ENCODE results near the gene NFATC4. TPM values are rescaled to one million over a fixed set of nuclear protein-coding genes. Genes with fewer than 3 reads are reported as not detected.
"Not testable (repeated sequence)": the region's sequence is repeated elsewhere in the genome, so short reads cannot be mapped to it uniquely, and the experiment has no call there.

NFATC4 gene
- total RNA-seq, 2 experiments from 2014 or later: 0.15 TPM; not detected in 1

DNA sequence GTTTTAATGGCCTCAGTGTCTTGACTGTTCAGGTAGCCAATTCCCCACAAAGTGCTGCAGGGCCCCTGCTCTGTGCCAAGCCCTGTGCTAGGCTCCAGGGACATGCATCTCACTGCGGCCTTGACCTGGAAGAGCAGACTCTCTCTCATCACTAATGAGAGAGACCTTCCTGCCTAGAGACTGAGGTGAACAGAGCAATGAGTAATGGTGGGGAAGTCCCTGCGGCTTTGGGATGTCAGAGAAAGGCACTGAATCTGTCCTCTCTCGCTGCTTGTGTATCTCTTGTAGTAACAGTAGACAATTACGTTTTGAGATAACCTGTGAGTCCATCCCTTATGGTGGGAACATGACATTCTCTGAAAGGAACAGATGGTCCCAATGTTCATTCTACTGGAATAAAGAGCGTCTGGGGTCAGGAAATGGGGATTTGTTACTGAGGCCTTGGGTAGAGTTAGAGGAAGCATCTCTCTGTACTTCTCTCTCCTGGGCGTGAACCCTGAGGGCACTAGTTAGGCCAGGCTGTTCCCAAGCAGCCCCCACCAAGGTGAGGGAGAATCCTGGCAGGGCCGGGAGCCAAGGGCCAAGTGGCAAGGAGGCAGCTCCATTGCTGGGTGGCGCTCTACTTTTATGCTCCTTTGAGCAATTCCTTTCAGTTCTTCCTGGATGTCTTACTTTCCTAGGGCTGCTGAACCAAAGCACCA lies 13.5 kb downstream of the NFATC4 start:
- no peak overlapping the region for H3K4me3 Mint-ChIP-seq
- intact Hi-C loops (cut with micrococcal nuclease): no loop called here
- no peak overlapping the region for H3K27ac Mint-ChIP-seq
- peaks cover 4% of the 10 kb centered on the region for H3K4me1 Mint-ChIP-seq (ENCODE audit: low read depth)
- no peaks in the 10 kb centered on the region for H3K9me3 Mint-ChIP-seq
- H3K27me3 Mint-ChIP-seq (ENCODE audit: low read depth): peaks cover 5% of the 10 kb centered on the region
- CTCF ChIA-PET: no interaction called here
- DNase-seq: peak; percentile 53
- no peaks in the 10 kb centered on the region for H3K36me3 Mint-ChIP-seq (ENCODE audit: low read depth)

DNA sequence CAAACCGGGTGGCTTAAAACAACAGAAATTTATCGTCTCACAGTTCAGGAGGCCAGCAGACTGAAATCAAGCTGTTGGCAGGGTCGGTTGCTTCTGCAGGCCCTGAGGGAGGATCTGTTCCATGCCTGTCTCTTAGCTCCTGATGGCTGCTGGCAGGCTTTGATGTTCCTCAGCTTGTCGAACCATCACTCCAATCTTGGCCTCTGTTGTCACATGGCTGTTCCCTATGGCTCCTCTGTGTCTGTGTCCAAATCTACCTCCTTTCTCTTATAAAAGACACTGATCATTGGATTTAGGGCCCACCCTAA lies 14.0 kb downstream of the NFATC4 start:
- no peaks in the 10 kb centered on the region for H3K36me3 Mint-ChIP-seq (ENCODE audit: low read depth)
- no peak overlapping the region for H3K27ac Mint-ChIP-seq
- H3K27me3 Mint-ChIP-seq (ENCODE audit: low read depth): peaks cover 5% of the 10 kb centered on the region
- no peak for DNase-seq
- CTCF ChIA-PET: interaction anchor here (0.7 kb wide), 1 partner anchor 76 kb away, joined by 3 read pairs; no protein-coding TSS in a partner anchor
- no peaks in the 10 kb centered on the region for H3K9me3 Mint-ChIP-seq
- intact Hi-C loops (cut with micrococcal nuclease): no loop called here
- peaks cover 4% of the 10 kb centered on the region for H3K4me1 Mint-ChIP-seq (ENCODE audit: low read depth)
- H3K4me3 Mint-ChIP-seq: no peak overlapping the region

DNA sequence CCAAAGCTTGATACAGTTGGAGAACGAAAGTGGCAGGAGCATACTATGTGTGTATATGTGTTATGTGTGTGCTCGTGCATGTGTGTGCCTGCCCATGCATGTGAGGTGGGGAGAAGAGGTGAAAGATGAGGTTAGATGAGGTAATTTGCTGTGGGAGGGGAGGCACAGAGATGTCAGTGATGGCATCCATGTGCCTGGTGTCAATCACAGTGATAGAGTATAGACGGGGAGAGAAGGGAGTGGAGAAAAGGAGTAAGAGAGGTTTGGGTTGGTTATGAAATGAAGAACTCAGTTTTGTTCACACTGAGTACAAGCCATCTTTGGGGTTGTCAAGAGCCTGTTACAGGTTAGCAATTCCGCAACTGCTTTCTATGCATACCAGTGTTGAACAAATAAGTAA lies 16.2 kb downstream of the NFATC4 start:
- intact Hi-C loops (cut with micrococcal nuclease): no loop called here
- Mint-ChIP-seq H3K36me3 (ENCODE audit: low read depth) (no peaks in the 10 kb centered on the region), H3K27ac (no peak overlapping the region), H3K27me3 (ENCODE audit: low read depth) (peaks cover 5% of the 10 kb centered on the region), H3K4me1 (ENCODE audit: low read depth) (peaks cover 4% of the 10 kb centered on the region), H3K9me3 (no peaks in the 10 kb centered on the region), H3K4me3 (no peak overlapping the region)
- no peak for DNase-seq
- CTCF ChIA-PET: no interaction called here

DNA sequence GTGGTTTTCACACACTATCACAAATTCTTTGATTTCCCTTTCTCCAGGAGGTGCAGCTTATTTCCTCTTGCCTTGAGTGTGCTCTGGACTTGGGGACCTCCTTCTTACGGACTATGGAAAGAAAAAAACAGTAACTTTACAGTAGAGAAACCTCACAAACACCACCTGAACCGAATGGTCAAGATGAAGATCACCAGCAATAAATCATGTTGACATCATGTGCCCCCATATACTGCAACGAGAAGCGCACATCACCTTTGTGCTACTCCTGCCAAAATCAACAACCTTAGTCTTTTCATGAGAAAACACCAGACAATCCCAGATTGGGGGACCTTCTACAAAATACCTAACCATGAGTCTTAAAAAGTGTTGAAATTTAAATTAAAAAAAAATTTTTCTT lies 17.5 kb downstream of the NFATC4 start:
- intact Hi-C loops (cut with micrococcal nuclease): no loop called here
- DNase-seq: no peak
- Mint-ChIP-seq H3K4me3 (no peak overlapping the region), H3K27ac (no peak overlapping the region), H3K9me3 (no peaks in the 10 kb centered on the region), H3K36me3 (ENCODE audit: low read depth) (no peaks in the 10 kb centered on the region), H3K27me3 (ENCODE audit: low read depth) (peaks cover 5% of the 10 kb centered on the region), H3K4me1 (ENCODE audit: low read depth) (peaks cover 4% of the 10 kb centered on the region)
- CTCF ChIA-PET: no interaction called here

DNA sequence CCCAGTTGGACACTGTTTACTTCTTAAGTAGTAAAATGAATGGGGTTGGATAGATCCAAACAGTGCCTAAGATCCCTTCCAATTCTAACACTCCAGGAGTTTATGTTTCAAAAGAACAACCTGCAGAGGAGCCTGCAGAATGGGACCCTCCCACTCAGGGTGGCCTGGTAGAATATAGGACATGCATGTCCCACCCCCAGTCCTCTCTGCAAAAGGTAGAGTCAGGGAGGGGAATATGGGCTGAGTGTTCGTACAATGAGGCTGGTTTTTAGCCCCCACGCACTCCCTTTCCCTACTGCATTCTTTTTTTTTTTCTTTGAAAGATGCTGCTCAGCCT lies 19.0 kb downstream of the NFATC4 start:
- Mint-ChIP-seq H3K27me3 (ENCODE audit: low read depth) (peaks cover 5% of the 10 kb centered on the region), H3K9me3 (no peaks in the 10 kb centered on the region), H3K4me1 (ENCODE audit: low read depth) (no peaks in the 10 kb centered on the region), H3K4me3 (no peak overlapping the region), H3K27ac (no peak overlapping the region), H3K36me3 (ENCODE audit: low read depth) (no peaks in the 10 kb centered on the region)
- no peak for DNase-seq
- intact Hi-C loops (cut with micrococcal nuclease): no loop called here
- CTCF ChIA-PET: interaction anchor here (0.6 to 1.0 kb wide), 3 partner anchors 23 to 53 kb away, joined by 3 to 4 read pairs (median 4); no protein-coding TSS in a partner anchor

DNA sequence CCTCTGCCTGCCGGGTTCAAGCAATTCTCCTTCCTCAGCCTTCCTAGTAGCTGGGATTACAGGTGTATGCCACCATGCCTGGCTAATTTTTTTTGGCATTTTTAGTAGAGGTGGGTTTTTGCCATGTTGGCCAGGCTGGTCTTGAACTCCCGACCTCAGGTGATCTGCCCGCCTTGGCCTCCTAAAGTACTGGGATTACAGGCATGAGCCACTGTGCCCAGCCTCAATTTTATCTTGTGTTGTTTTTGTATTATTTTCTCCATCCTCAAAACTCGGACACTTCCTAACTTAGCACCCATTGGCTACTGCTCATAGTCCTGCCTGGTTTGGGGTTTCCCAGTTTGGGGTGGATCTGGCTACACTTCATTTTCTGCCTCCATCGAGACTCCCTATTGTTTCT lies 19.6 kb downstream of the NFATC4 start:
- H3K27ac Mint-ChIP-seq; H3K4me3 Mint-ChIP-seq; H3K36me3 Mint-ChIP-seq (ENCODE audit: low read depth); H3K9me3 Mint-ChIP-seq; H3K27me3 Mint-ChIP-seq (ENCODE audit: low read depth); intact Hi-C loops (cut with micrococcal nuclease); H3K4me1 Mint-ChIP-seq (ENCODE audit: low read depth); DNase-seq: not testable (repeated sequence)
- CTCF ChIA-PET: interaction anchor here (0.9 kb wide), 1 partner anchor 44 kb away, joined by 3 read pairs; no protein-coding TSS in a partner anchor

DNA sequence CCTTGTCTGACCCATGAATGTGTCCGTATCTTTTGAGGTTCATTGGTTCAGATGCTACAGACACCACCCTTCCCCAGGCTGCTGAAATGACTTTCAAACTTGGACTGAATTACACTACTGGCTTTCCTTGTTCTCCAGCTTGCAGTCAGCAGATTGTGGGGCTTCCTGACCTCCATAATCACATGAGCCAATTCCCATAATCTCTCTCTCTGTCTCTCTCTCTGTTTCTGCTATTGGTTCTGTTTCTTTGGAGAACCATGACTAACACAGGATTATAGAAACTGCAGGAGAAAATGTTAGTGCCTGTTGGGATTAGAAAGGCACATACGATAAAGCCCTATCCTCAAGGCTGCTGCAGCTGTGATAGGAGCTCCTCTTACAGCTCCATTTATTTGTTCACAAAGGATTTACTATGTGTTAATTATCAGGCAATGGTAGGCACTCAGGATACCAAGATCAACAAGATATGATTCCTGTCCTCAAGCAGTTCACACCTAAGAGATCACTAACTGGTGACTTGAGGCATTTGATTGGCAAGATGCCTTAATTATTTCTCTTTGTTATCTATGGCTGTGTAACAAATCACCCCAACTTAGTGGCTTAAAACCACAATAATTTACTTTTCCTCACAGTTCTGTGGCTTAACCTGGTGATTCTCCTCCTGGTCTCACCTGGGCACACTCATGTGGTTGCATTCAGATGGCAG lies 20.6 kb downstream of the NFATC4 start:
- Mint-ChIP-seq H3K27me3 (ENCODE audit: low read depth) (peaks cover 5% of the 10 kb centered on the region), H3K4me1 (ENCODE audit: low read depth) (no peaks in the 10 kb centered on the region)

DNA sequence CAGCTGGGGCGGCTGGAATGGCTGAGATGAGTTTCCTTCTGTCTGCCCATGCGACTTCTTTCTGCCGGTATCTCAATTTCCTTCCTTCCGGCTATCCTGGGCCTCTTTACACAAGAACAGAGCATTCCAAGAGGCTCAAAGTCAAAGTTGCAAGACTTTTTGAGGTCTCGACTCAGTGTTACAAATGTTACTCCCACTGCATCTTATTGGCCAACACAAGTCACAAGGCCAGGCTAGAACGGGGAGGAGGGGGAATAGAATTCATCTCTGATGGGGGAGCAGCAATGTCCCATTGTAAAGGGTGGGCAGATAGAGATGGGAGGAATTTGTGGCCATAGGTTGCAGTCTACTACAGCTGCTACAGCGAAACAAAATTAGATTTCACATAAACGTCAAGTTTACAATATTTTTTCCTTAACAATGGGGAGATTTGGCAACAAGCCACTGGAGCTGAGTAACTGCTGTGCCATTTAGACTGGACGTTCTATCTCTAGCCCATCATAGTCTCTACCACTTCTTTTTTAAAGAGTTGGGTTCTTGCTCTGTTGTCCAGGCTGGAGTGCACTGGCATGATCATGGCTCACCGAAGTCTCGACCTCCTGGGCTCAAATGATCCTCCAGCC lies 21.4 kb downstream of the NFATC4 start:
- Mint-ChIP-seq H3K27ac (no peak overlapping the region), H3K9me3 (no peaks in the 10 kb centered on the region), H3K4me1 (ENCODE audit: low read depth) (no peaks in the 10 kb centered on the region), H3K36me3 (ENCODE audit: low read depth) (no peaks in the 10 kb centered on the region), H3K27me3 (ENCODE audit: low read depth) (peaks cover 3% of the 10 kb centered on the region), H3K4me3 (no peak overlapping the region)
- intact Hi-C loops (cut with micrococcal nuclease): no loop called here
- DNase-seq: no peak
- CTCF ChIA-PET: interaction anchor here (2.8 kb wide), 1 partner anchor 56 kb away, joined by 9 read pairs; no protein-coding TSS in a partner anchor

More for the DNA sequence above, 20.6 kb downstream of the NFATC4 start:
- H3K27ac Mint-ChIP-seq: no peak overlapping the region
- H3K4me3 Mint-ChIP-seq: no peak overlapping the region
- H3K9me3 Mint-ChIP-seq: no peaks in the 10 kb centered on the region
- CTCF ChIA-PET: interaction anchor here (0.6 to 0.9 kb wide), 2 partner anchors 41 to 43 kb away, joined by 3 to 8 read pairs; no protein-coding TSS in a partner anchor
- DNase-seq: no peak
- no peaks in the 10 kb centered on the region for H3K36me3 Mint-ChIP-seq (ENCODE audit: low read depth)
- intact Hi-C loops (cut with micrococcal nuclease): no loop called here

DNA sequence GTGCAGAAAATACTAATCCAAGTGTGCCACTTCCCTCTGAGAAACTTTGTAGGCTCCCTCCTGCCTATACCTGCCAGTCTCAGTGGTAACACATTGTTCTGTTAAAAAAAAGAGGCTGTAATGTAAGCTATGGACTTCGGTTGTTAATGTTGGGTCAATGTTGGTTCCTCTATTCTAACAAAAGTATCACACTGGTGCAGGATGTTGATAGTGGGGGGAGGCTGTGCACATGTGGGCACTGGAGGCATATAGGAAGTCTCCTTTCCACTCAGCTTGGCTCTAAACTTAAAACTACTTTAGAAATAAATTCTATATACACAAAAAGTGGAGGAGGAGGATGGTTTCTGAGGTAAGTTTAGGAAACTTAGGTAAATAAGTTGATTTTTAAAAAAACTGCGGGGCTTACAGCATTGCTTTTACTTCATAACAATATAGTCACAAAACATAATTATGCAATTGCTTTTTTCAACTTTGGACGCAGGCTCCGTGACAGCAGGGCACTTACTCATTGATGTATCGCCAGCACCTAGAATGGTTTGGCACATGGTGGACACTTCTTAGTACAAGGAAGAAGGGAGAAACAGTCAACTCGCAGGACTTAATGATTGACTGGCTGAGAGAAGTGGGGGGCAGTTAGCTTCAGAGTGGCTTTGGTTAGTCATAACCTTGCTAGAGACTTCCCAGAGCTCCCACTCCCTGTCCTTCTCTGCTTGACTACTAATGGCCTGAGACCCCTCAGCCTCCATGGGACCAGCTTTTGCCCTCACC lies 22.9 kb downstream of the NFATC4 start:
- Mint-ChIP-seq H3K27ac (no peak overlapping the region), H3K9me3 (no peaks in the 10 kb centered on the region), H3K36me3 (ENCODE audit: low read depth) (no peaks in the 10 kb centered on the region), H3K4me3 (no peak overlapping the region), H3K27me3 (ENCODE audit: low read depth) (no peaks in the 10 kb centered on the region), H3K4me1 (ENCODE audit: low read depth) (no peaks in the 10 kb centered on the region)
- DNase-seq: no peak
- CTCF ChIA-PET: interaction anchor here (0.9 to 2.8 kb wide), 3 partner anchors 26 to 58 kb away, joined by 3 to 9 read pairs (median 4); no protein-coding TSS in a partner anchor
- intact Hi-C loops (cut with micrococcal nuclease): no loop called here

DNA sequence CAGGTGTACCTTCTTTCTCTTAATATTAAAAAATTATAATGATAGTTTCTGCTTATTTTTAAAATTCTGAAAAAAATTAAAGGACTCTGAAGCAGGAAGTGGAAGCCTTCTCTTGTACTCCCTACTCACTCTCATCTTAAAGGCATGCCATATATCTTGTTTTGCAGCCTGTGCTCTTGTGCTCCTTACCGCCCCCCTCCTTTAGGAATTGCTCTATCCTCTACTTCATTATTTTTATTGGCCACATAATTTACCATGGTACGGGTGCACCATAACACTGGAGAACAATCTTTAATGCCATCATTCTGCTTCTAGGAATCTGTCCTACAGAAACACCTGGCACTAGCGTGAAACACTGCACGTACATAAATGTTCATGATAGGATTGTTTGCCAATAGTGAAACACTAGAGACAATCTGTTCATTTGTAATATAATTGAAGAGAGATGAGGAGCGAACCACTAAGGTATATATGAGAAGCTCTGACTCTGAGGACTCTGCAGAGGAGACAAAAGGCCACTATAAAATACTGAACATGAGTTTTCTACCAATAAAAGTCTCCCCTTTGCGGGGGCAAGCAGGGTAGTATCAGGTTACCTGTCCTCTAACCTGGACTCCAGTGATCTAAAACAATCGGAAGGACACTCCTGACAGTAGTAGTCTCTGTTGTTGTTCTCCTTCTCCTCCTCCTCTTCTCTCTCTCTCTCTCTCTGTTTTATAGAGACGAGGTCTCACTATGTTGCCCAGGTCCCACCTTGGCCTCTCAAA lies 24.5 kb downstream of the NFATC4 start:
- no peaks in the 10 kb centered on the region for H3K4me1 Mint-ChIP-seq (ENCODE audit: low read depth)
- no peaks in the 10 kb centered on the region for H3K36me3 Mint-ChIP-seq (ENCODE audit: low read depth)
- no peak for DNase-seq
- no peak overlapping the region for H3K27ac Mint-ChIP-seq
- no peaks in the 10 kb centered on the region for H3K9me3 Mint-ChIP-seq
- H3K27me3 Mint-ChIP-seq (ENCODE audit: low read depth): no peaks in the 10 kb centered on the region
- CTCF ChIA-PET: no interaction called here
- intact Hi-C loops (cut with micrococcal nuclease): no loop called here
- H3K4me3 Mint-ChIP-seq: no peak overlapping the region

DNA sequence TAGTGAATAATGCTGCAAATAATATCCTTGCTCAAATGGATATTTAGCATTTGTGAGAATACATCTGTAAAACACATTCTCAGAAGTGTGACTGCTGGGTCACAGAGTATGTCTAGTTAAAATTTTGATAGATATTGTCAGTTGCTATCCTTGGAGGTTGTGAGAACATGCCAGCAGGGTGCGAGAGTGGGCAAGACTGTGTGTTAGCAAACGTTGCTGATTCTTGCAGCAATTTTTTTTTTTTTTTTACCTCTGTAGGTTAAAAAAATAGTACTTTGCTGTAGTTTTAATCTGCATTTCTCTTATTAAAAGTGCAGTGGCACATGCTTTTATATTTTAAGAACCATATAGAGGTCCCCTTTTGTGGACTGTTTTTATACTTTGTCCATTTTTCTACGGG lies 26.3 kb downstream of the NFATC4 start:
- intact Hi-C loops (cut with micrococcal nuclease): no loop called here
- Mint-ChIP-seq H3K9me3 (no peaks in the 10 kb centered on the region), H3K4me1 (ENCODE audit: low read depth) (peaks cover 2% of the 10 kb centered on the region), H3K36me3 (ENCODE audit: low read depth) (no peaks in the 10 kb centered on the region), H3K27me3 (ENCODE audit: low read depth) (no peaks in the 10 kb centered on the region), H3K27ac (no peak overlapping the region), H3K4me3 (no peak overlapping the region)
- CTCF ChIA-PET: no interaction called here
- DNase-seq: no peak
